ENCODE data around the gene PNLIPRP1. TPM values are rescaled to one million over a fixed set of nuclear protein-coding genes. Genes with fewer than 3 reads are reported as not detected.

The PNLIPRP1 gene
- total and polyA plus RNA-seq, 2 of the 4 experiments (the other 2 are of a cell fraction), result not detected

DNA sequence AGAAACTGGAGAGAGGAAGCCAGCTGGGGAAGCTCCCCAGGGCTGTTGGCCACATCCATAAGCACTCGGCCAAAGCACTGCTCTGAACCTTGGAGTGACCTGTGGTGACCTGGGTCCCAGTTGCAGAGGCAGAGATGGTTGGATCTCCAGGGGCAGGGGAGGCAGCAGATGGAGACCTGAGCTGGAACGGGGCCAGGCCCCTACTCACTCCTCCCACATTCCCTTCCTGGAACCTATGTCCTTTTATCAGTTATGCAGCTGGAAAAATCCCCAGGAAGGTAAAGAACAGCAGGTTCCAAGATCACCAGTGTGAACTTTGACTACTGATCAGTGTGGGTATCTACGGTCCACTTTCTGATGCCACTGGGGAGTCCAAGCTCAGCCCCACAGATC, 20.4 kb downstream of the PNLIPRP1 start:
- BruUV-seq (replicated peaks), result no TSS peak
- no peak overlapping the region for H4K8ac ChIP-seq (ENCODE audit: low read depth in 2 of 2, low read length in 2 of 2)
- no peak overlapping the region for H2BK15ac ChIP-seq (ENCODE audit: low read depth, low read length)
- no peak overlapping the region for H2BK5ac ChIP-seq (ENCODE audit: low read depth, low read length, poor library complexity, severe bottlenecking)
- WGBS, 2 experiments (ENCODE audit: extremely low coverage in 2 of 2, insufficient read length in 1 of 2), result no CpG with 5 or more reads among the region's 3 CpGs
- H3K36me3 ChIP-seq (ENCODE audit: control insufficient read depth, insufficient read depth, low read length), result no peaks in the 10 kb centered on the region
- no peak for DNase-seq
- H3K27ac ChIP-seq (ENCODE audit: insufficient read depth, low read length), result no peak overlapping the region
- H3K18ac ChIP-seq (ENCODE audit: low read depth, low read length), result no peak overlapping the region
- no peak overlapping the region for H4K5ac ChIP-seq (ENCODE audit: low read depth, low read length)
- H3K9me3 ChIP-seq (ENCODE audit: control insufficient read depth, insufficient read depth, low read length), result no peaks in the 10 kb centered on the region
- H2AK5ac ChIP-seq (ENCODE audit: low read depth, low read length), result no peak overlapping the region
- H3K79me1 ChIP-seq (ENCODE audit: low read depth in 1 of 2, low read length in 2 of 2), result no peaks in the 10 kb centered on the region
- ATAC-seq (ENCODE audit: low read depth), result no peak
- peaks cover 6% of the 10 kb centered on the region; the same call in 1 of the 2 replicates for H3K27me3 ChIP-seq (ENCODE audit: control insufficient read depth, insufficient read depth, low read length)
- H4K20me1 ChIP-seq (ENCODE audit: insufficient read depth, low read length), result no peaks in the 10 kb centered on the region
- TF ChIP-seq, protein P1, sequence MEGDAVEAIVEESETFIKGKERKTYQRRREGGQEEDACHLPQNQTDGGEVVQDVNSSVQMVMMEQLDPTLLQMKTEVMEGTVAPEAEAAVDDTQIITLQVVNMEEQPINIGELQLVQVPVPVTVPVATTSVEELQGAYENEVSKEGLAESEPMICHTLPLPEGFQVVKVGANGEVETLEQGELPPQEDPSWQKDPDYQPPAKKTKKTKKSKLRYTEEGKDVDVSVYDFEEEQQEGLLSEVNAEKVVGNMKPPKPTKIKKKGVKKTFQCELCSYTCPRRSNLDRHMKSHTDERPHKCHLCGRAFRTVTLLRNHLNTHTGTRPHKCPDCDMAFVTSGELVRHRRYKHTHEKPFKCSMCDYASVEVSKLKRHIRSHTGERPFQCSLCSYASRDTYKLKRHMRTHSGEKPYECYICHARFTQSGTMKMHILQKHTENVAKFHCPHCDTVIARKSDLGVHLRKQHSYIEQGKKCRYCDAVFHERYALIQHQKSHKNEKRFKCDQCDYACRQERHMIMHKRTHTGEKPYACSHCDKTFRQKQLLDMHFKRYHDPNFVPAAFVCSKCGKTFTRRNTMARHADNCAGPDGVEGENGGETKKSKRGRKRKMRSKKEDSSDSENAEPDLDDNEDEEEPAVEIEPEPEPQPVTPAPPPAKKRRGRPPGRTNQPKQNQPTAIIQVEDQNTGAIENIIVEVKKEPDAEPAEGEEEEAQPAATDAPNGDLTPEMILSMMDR (conservative IDR thresholded peaks at IDR 0.05; ENCODE audit: low read depth, low read length), result no peak
- TF ChIP-seq, protein P2, sequence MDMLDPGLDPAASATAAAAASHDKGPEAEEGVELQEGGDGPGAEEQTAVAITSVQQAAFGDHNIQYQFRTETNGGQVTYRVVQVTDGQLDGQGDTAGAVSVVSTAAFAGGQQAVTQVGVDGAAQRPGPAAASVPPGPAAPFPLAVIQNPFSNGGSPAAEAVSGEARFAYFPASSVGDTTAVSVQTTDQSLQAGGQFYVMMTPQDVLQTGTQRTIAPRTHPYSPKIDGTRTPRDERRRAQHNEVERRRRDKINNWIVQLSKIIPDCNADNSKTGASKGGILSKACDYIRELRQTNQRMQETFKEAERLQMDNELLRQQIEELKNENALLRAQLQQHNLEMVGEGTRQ (IDR thresholded peaks at IDR 0.05; ENCODE audit: low read depth, low read length), result no peak
- TF ChIP-seq, protein P3, sequence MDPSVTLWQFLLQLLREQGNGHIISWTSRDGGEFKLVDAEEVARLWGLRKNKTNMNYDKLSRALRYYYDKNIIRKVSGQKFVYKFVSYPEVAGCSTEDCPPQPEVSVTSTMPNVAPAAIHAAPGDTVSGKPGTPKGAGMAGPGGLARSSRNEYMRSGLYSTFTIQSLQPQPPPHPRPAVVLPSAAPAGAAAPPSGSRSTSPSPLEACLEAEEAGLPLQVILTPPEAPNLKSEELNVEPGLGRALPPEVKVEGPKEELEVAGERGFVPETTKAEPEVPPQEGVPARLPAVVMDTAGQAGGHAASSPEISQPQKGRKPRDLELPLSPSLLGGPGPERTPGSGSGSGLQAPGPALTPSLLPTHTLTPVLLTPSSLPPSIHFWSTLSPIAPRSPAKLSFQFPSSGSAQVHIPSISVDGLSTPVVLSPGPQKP (IDR thresholded peaks at IDR 0.05; ENCODE audit: borderline replicate concordance, low read depth, low read length), result no peak
- TF ChIP-seq MXI1 (IDR thresholded peaks at IDR 0.05; ENCODE audit: borderline replicate concordance, low read depth, low read length) (no peak), RAD21 (IDR thresholded peaks at IDR 0.05; ENCODE audit: low read length) (no peak), CHD1 (IDR thresholded peaks at IDR 0.05; ENCODE audit: low read depth, low read length) (no peak), MAFK (IDR thresholded peaks at IDR 0.05; ENCODE audit: low read depth, low read length) (no peak), SMC3 (IDR thresholded peaks at IDR 0.05; ENCODE audit: low read depth, low read length) (no peak), NFE2L2 (IDR thresholded peaks at IDR 0.05; ENCODE audit: low read depth, low read length) (no peak), RCOR1 (IDR thresholded peaks at IDR 0.05; ENCODE audit: insufficient replicate concordance, low read length) (no peak), BHLHE40 (IDR thresholded peaks at IDR 0.05; ENCODE audit: low read depth, low read length) (no peak), RFX5 (IDR thresholded peaks at IDR 0.05; ENCODE audit: low read depth, low read length) (no peak), POLR2A (IDR thresholded peaks at IDR 0.05; ENCODE audit: low read depth, low read length) (no peak), FOS (IDR thresholded peaks at IDR 0.05; ENCODE audit: low read depth, low read length) (no peak), MAZ (IDR thresholded peaks at IDR 0.05; ENCODE audit: borderline replicate concordance, low read depth, low read length) (no peak), CEBPB (IDR thresholded peaks at IDR 0.05; ENCODE audit: low read depth, low read length) (no peak)
- H3K23ac ChIP-seq (ENCODE audit: low read depth, low read length), result no peak overlapping the region
- no peak overlapping the region for H3K14ac ChIP-seq (replicated peaks; ENCODE audit: low read depth, low read length)
- no peak overlapping the region for H2BK20ac ChIP-seq (ENCODE audit: low read depth, low read length)
- CTCF ChIA-PET, result no interaction called here
- H3K9ac ChIP-seq (ENCODE audit: low read depth, low read length), result no peak overlapping the region
- dilution Hi-C loops (cut with HindIII; ENCODE audit: low sequenced_read_pairs, unreplicated experiment), result no loop called here
- H3K4me1 ChIP-seq (ENCODE audit: control insufficient read depth, insufficient read depth, low read length), result no peaks in the 10 kb centered on the region; the same call in 1 of the 2 replicates
- no peak overlapping the region for H3K4me3 ChIP-seq (ENCODE audit: insufficient read depth, low read depth, low read length)
- H3K4ac ChIP-seq (ENCODE audit: low read depth, low read length), result no peak overlapping the region
- intact Hi-C loops (cut with micrococcal nuclease), result no loop called here
- H2AFZ ChIP-seq (replicated peaks; ENCODE audit: low read length, poor library complexity), result no peak overlapping the region
- in situ Hi-C loops (cut with MboI; ENCODE audit: low sequenced_read_pairs), result no loop called here
- no peaks in the 10 kb centered on the region for H3K9me1 ChIP-seq (ENCODE audit: insufficient read depth, low read length)
- no peak overlapping the region for H4K91ac ChIP-seq (ENCODE audit: insufficient read depth, low read depth, low read length)
- H3K56ac ChIP-seq (ENCODE audit: extremely low read depth, insufficient read depth, low read length), result no peak overlapping the region
- H3K4me2 ChIP-seq (ENCODE audit: low read depth, low read length), result no peak overlapping the region
- no peak overlapping the region for H2BK120ac ChIP-seq (ENCODE audit: low read depth, low read length)
- no peak overlapping the region for H2AK9ac ChIP-seq (replicated peaks; ENCODE audit: low read depth, low read length, poor library complexity)
- POLR2A ChIA-PET (ENCODE audit: unreplicated experiment), result no interaction called here

All from IMR-90 (cell line).